K562 (cell line): ENCODE measurements around the gene RNF144A. TPM values are rescaled to one million over a fixed set of nuclear protein-coding genes. Genes with fewer than 3 reads are reported as not detected.
A peak's percentile ranks its signal among the peaks of the same experiment; 100 is the strongest.

ENCODE experiments used
- ATAC-seq: fragments of 200-7000 bp; cut with Tn5 transposase; 3 replicates; pipeline ENCODE4 v1.9.1; 2020; ENCODE audit warnings: moderate library complexity
- BruUV-seq: library from RNA; stranded (reverse); fragments of 400-500 nt; replicated peaks from 2 replicates; lab custom pipeline; 2021; lab: Mats Ljungman, UMichigan
- CTCF ChIA-PET: fragments of 300-600 bp; formaldehyde crosslinking; extraction: SDS; loops from one replicate; lab custom pipeline; 2021; ENCODE audit warnings: low intra/inter-chr PET ratio; lab: Yijun Ruan, JAX
- POLR2A ChIA-PET: fragments of 300-600, 350-650 bp; sonication (Branson Sonifier 250); formaldehyde crosslinking; extraction: SDS; loops from one replicate; lab custom pipeline; 2021; ENCODE audit warnings: antibody characterized with exemption, inconsistent platforms; lab: Yijun Ruan, JAX
- DNase-seq, 4 experiments: peaks; one replicate each; pipeline versions ENCODE4 v3.0.0 to v3.0.0-alpha.2; 2011 to 2018; ENCODE audit warnings: low spot score in 3 of 4, mixed read lengths in 3 of 4; ENCODE audit errors: extremely low read depth in 1 of 4
- FAIRE-seq: peaks from 2 replicates; lab custom pipeline; 2011; peaks lifted over from hg19 to GRCh38; lab: Jason Lieb, UNC
- H2AFZ ChIP-seq: 2 replicates; pipeline ENCODE4 v1.6.0; 2011; ENCODE audit warnings: low read depth, low read length, control low read depth, inconsistent platforms
- H3K27ac ChIP-seq: fragments of 200-600 bp; 3 replicates; pipeline ENCODE4 v1.8.0; 2011; ENCODE audit warnings: low read depth, mild to moderate bottlenecking, control low read depth, inconsistent platforms, low read length, moderate library complexity, mixed read lengths; ENCODE audit errors: extremely low read depth
- H3K27me3 ChIP-seq, 2 experiments: fragments of 300-600 bp in 1 of 2; 2 replicates in 1 of 2; 3 replicates in 1 of 2; pipeline versions ENCODE4 v1.6.0 to v1.8.0; 2011; ENCODE audit warnings: inconsistent platforms in 2 of 2, low read length in 2 of 2, mild to moderate bottlenecking in 1 of 2, mixed read lengths in 1 of 2, moderate library complexity in 1 of 2; ENCODE audit not compliant: control insufficient read depth in 2 of 2, insufficient read depth in 2 of 2
- H3K36me3 ChIP-seq: fragments of 300-600 bp; 3 replicates; pipeline ENCODE4 v1.8.0; 2011; ENCODE audit warnings: mild to moderate bottlenecking, low read length, inconsistent platforms; ENCODE audit not compliant: control insufficient read depth, insufficient read depth
- H3K4me1 ChIP-seq, 2 experiments: fragments of 200-600 bp in 1 of 2; replicated peaks in 1 of 2; 2 replicates in 1 of 2; 3 replicates in 1 of 2; pipeline versions ENCODE4 v1.5.1 to v1.8.0; 2011; ENCODE audit warnings: inconsistent platforms in 2 of 2, low read length in 2 of 2, mild to moderate bottlenecking in 1 of 2, mixed read lengths in 1 of 2, moderate library complexity in 1 of 2; ENCODE audit not compliant: control insufficient read depth in 2 of 2, insufficient read depth in 2 of 2
- H3K4me2 ChIP-seq: 2 replicates; pipeline ENCODE4 v1.6.1; 2011; ENCODE audit warnings: low read length, control low read depth, inconsistent platforms, mixed read lengths; ENCODE audit not compliant: insufficient read depth
- H3K4me3 ChIP-seq: fragments of 200-600 bp; sonication (generic), shearing (Covaris generic); 2 replicates; pipeline ENCODE4 v1.5.1; 2016; ENCODE audit warnings: control low read depth, inconsistent platforms
- H3K79me2 ChIP-seq: fragments of 200-600 bp; 3 replicates; pipeline ENCODE4 v1.8.0; 2011; ENCODE audit warnings: low read length, inconsistent platforms; ENCODE audit not compliant: control insufficient read depth, insufficient read depth
- H3K9ac ChIP-seq, 2 experiments: 2 replicates each; pipeline versions ENCODE4 v1.6.0 to v1.6.1; 2011; ENCODE audit warnings: low read depth in 2 of 2, low read length in 2 of 2, control low read depth in 1 of 2, inconsistent platforms in 1 of 2, mild to moderate bottlenecking in 1 of 2, mixed read lengths in 1 of 2; ENCODE audit not compliant: insufficient read depth in 1 of 2
- H3K9me1 ChIP-seq: one replicate; pipeline ENCODE4 v1.6.0; 2011; ENCODE audit warnings: inconsistent platforms, mild to moderate bottlenecking, low read length, moderate library complexity; ENCODE audit not compliant: control insufficient read depth, insufficient read depth
- H3K9me3 ChIP-seq: replicated peaks from 2 replicates; pipeline ENCODE4 v1.5.1; 2011; ENCODE audit warnings: low read depth, low read length, inconsistent platforms; ENCODE audit not compliant: control insufficient read depth, insufficient read depth
- H4K20me1 ChIP-seq: replicated peaks from 2 replicates; pipeline ENCODE4 v1.6.1; 2011; ENCODE audit warnings: low read length, inconsistent platforms, mixed read lengths; ENCODE audit not compliant: control insufficient read depth, insufficient read depth
- E2F5 ChIP-seq: sonication (generic); formaldehyde crosslinking; IDR thresholded peaks from 2 replicates; pipeline ENCODE4 v1.8.0; 2022; ENCODE audit warnings: mild to moderate bottlenecking, missing genetic modification reagents
- ERF ChIP-seq: fragments of 450-650 bp; formaldehyde crosslinking; IDR thresholded peaks from 2 replicates; pipeline ENCODE4 v1.4.0; 2020; ENCODE audit warnings: mild to moderate bottlenecking, mixed read lengths
- GATAD2A ChIP-seq: fragments of 450-650 bp; IDR thresholded peaks from 2 replicates; pipeline ENCODE4 v1.6.1; 2017
- HDAC1 ChIP-seq, 2 experiments: fragments of 450-650 bp; IDR thresholded peaks; 2 replicates each; pipeline ENCODE4 v1.6.1; 2016 to 2017; ENCODE audit warnings: inconsistent platforms in 1 of 2, mild to moderate bottlenecking in 1 of 2, moderate library complexity in 1 of 2
- IRF2 ChIP-seq: sonication (generic); formaldehyde crosslinking; IDR thresholded peaks from 2 replicates; pipeline ENCODE4 v1.8.1; 2022; ENCODE audit warnings: mild to moderate bottlenecking, missing genetic modification reagents
- MCM2 ChIP-seq: fragments of 450-650 bp; IDR thresholded peaks from 2 replicates; pipeline ENCODE4 v1.6.1; 2017; ENCODE audit warnings: low read depth, mild to moderate bottlenecking
- MECOM ChIP-seq: fragments of 250-450 bp; sonication (Bioruptor Pico); IDR thresholded peaks from 2 replicates; pipeline ENCODE4 v1.8.0; 2022; ENCODE audit warnings: inconsistent platforms
- MXD1 ChIP-seq: fragments of 250-450 bp; sonication (Bioruptor Pico); IDR thresholded peaks from 2 replicates; pipeline ENCODE4 v1.8.0; 2021; ENCODE audit warnings: borderline replicate concordance, mild to moderate bottlenecking, moderate library complexity; ENCODE audit not compliant: poor library complexity, severe bottlenecking
- NRF1 ChIP-seq, 2 experiments: fragments of 450-650 bp; IDR thresholded peaks in 1 of 2; conservative IDR thresholded peaks in 1 of 2; 2 replicates each; pipeline ENCODE4 v1.6.1; 2014; ENCODE audit warnings: mild to moderate bottlenecking in 2 of 2
- PCBP2 ChIP-seq: fragments of 200-400 bp; formaldehyde crosslinking; IDR thresholded peaks from 2 replicates; pipeline ENCODE4 v1.6.1; 2018; ENCODE audit warnings: low read length, low read depth, mild to moderate bottlenecking, moderate library complexity; ENCODE audit not compliant: poor library complexity, severe bottlenecking
- RAD21 ChIP-seq, 2 experiments: fragments of 250-450 bp in 1 of 2; fragments of 450-650 bp in 1 of 2; sonication (Bioruptor Pico) in 1 of 2; formaldehyde crosslinking in 1 of 2; IDR thresholded peaks in 1 of 2; conservative IDR thresholded peaks in 1 of 2; 2 replicates each; pipeline versions ENCODE4 v1.4.0 to v1.8.0; 2020 to 2022; ENCODE audit warnings: mild to moderate bottlenecking in 2 of 2, moderate library complexity in 1 of 2
- RBM14 ChIP-seq: fragments of 200-400 bp; formaldehyde crosslinking; IDR thresholded peaks from 2 replicates; pipeline ENCODE4 v1.6.1; 2018; ENCODE audit warnings: low read depth, mild to moderate bottlenecking, low read length, moderate library complexity, borderline replicate concordance; ENCODE audit not compliant: insufficient read depth
- SP1 ChIP-seq: sonication (generic); formaldehyde crosslinking; IDR thresholded peaks from 2 replicates; pipeline ENCODE4 v1.8.1; 2022; ENCODE audit warnings: mild to moderate bottlenecking, missing genetic modification reagents
- TEAD2 ChIP-seq: fragments of 450-650 bp; IDR thresholded peaks from 2 replicates; pipeline ENCODE4 v1.6.1; 2016; ENCODE audit warnings: missing genetic modification characterization, control low read depth, missing compliant biosample characterization
- USF2 ChIP-seq: sonication (generic); formaldehyde crosslinking; IDR thresholded peaks from 2 replicates; pipeline ENCODE4 v1.5.0; 2020; ENCODE audit warnings: missing genetic modification reagents
- ZBTB17 ChIP-seq: fragments of 450-650 bp; formaldehyde crosslinking; IDR thresholded peaks from 2 replicates; pipeline ENCODE4 v1.4.0; 2020; ENCODE audit warnings: mild to moderate bottlenecking
- ZNF668 ChIP-seq: fragments of 250-450 bp; sonication (Bioruptor Pico); IDR thresholded peaks from 2 replicates; pipeline ENCODE4 v1.8.0; 2022; ENCODE audit warnings: mild to moderate bottlenecking, inconsistent platforms
- WGBS: fragments of 100-300 bp; shearing (Covaris generic); methylation state at CpG from one replicate; pipeline ENCODE4 v1.1.6; 2016; ENCODE audit warnings: low coverage, mixed read lengths; ENCODE audit not compliant: insufficient coverage; ENCODE audit errors: missing lambda C conversion rate; 5-methylcytosine and 5-hydroxymethylcytosine counted together
- in situ Hi-C: fragments of 300-500 bp; cut with MboI; formaldehyde crosslinking; loops from 4 replicates; pipeline ENCODE4 v1.15.0; 2018; ENCODE audit warnings: inconsistent platforms, mixed read lengths
- intact Hi-C: fragments of 100-400 bp; cut with micrococcal nuclease; formaldehyde crosslinking; loops from 2 replicates; pipeline ENCODE4 v1.14.2; 2022
- polyA plus RNA-seq, 8 experiments: library from polyadenylated mRNA; depleted of rRNA in 4 of 8; stranded (reverse) in 5 of 8; unstranded in 3 of 8; fragments of >200 nt; fragmentation: Nextera tagmentation in 2 of 8; fragmentation: Illumina TruSeq in 1 of 8; extraction: Ambion mirVana in 2 of 8; extraction: Trizol in 1 of 8; gene quantifications; 2 replicates each; pipeline versions ENCODE4 v1.2.1 to v1.2.3, GENCODE V29; 2011 to 2014; ENCODE audit warnings: inconsistent platforms in 1 of 8, missing spikeins in 1 of 8
- total RNA-seq, 7 experiments: library from RNA; depleted of rRNA in 6 of 7; stranded (reverse); fragments of >200 nt in 6 of 7; fragmentation: Illumina TruSeq in 2 of 7; extraction: Trizol in 2 of 7; gene quantifications; 2 replicates each; pipeline versions ENCODE4 v1.2.1 to v1.2.3, GENCODE V29; 2011 to 2021; ENCODE audit warnings: low replicate concordance in 1 of 7

RNF144A gene
- total and polyA plus RNA-seq, 9 of the 15 experiments (the other 6 are each of a cell fraction or from before 2014, with no cell fraction given), result 0.96 to 11.3 (median 6.2) TPM

- in situ Hi-C loops (no loop called here), intact Hi-C loops (no loop called here)
- POLR2A ChIA-PET, result interaction anchor here (0.6 to 1.6 kb wide), 2 partner anchors 17 to 26 kb away, joined by 3 to 4 read pairs; no protein-coding TSS in a partner anchor
Observed at GRCh38 chr2:7029291-7030059, 112.3 kb downstream of the RNF144A start.

GRCh38 chr2:7030810-7031209 is 113.6 kb downstream of the RNF144A start:
- H3K4me3 ChIP-seq, result no peak overlapping the region
- no peak overlapping the region for H3K9ac ChIP-seq
- no peak overlapping the region for H3K27ac ChIP-seq
- H3K9me3 ChIP-seq, result no peaks in the 10 kb centered on the region
- in situ Hi-C loops (no loop called here), intact Hi-C loops (no loop called here)
- no peak overlapping the region for H2AFZ ChIP-seq
- no peak overlapping the region for H3K4me2 ChIP-seq
- ATAC-seq, result no peak
- POLR2A ChIA-PET, result interaction anchor here (0.9 kb wide), 1 partner anchor 111 kb away, joined by 3 read pairs; no protein-coding TSS in a partner anchor
- BruUV-seq, result no TSS peak
- WGBS, result 86% methylated on average over 11 of the region's 11 CpGs
- FAIRE-seq, result no peak
- H4K20me1 ChIP-seq, result no peaks in the 10 kb centered on the region
- H3K36me3 ChIP-seq, result no peaks in the 10 kb centered on the region
- no peaks in the 10 kb centered on the region for H3K27me3 ChIP-seq
- CTCF ChIA-PET, result no interaction called here
- no peaks in the 10 kb centered on the region for H3K9me1 ChIP-seq
- DNase-seq, result no peak
- peaks cover 0 to 3% of the 10 kb centered on the region in 2 experiments; a peak in 2 of 5 replicates for H3K4me1 ChIP-seq
- H3K79me2 ChIP-seq, result no peaks in the 10 kb centered on the region
- no peak for TF ChIP-seq RBM14
- TF ChIP-seq SP1 (CRISPR knock-in tag), result no peak
- TF ChIP-seq USF2 (CRISPR knock-in tag), result no peak
- TF ChIP-seq E2F5 (CRISPR knock-in tag), result no peak
- TF ChIP-seq ERF (CRISPR knock-in tag), result no peak
- no peak for TF ChIP-seq MXD1 (CRISPR knock-in tag)
- no peak for TF ChIP-seq MECOM (CRISPR knock-in tag)
- no peak for TF ChIP-seq NRF1 (conservative IDR thresholded peaks at IDR 0.05 in 1 of 2, IDR thresholded peaks at IDR 0.05 in 1 of 2)
- TF ChIP-seq MCM2, result no peak

More at GRCh38 chr2:7029291-7030059, 112.3 kb downstream of the RNF144A start:
- Histone ChIP-seq H2AFZ (no peak overlapping the region), H3K4me3 (no peak overlapping the region), H3K4me1 (peaks cover 0 to 3% of the 10 kb centered on the region in 2 experiments; a peak in 2 of 5 replicates), H4K20me1 (no peaks in the 10 kb centered on the region), H3K27ac (no peak overlapping the region), H3K4me2 (no peak overlapping the region), H3K79me2 (no peaks in the 10 kb centered on the region), H3K36me3 (peaks cover 2% of the 10 kb centered on the region; the same call in 2 of the 3 replicates), H3K9me1 (no peaks in the 10 kb centered on the region), H3K9ac (peak overlapping the region in 1 of 2 experiments; percentile 9; a peak in 1 of 4 replicates), H3K27me3 (no peaks in the 10 kb centered on the region), H3K9me3 (no peaks in the 10 kb centered on the region)
- no peak for TF ChIP-seq IRF2 (CRISPR knock-in tag)
- no peak for TF ChIP-seq GATAD2A
- no peak for TF ChIP-seq PCBP2
- TF ChIP-seq ZNF668 (CRISPR knock-in tag), result no peak
- TF ChIP-seq HDAC1 (IDR thresholded peaks at IDR 0.05), result no peak
- 0 out of 4 replicates have a peak, but pooled peaks of 1 of the 2 experiments have one; percentile 17 for TF ChIP-seq RAD21 (CRISPR knock-in tag; conservative IDR thresholded peaks at IDR 0.05 in 1 of 2, IDR thresholded peaks at IDR 0.05 in 1 of 2)
- TF ChIP-seq ZBTB17 (CRISPR knock-in tag), result no peak
- TF ChIP-seq TEAD2, result no peak
- no TSS peak for BruUV-seq
- CTCF ChIA-PET, result no interaction called here
- ATAC-seq (peak; percentile 66), DNase-seq (no peak), FAIRE-seq (no peak)
- 65% methylated on average over 13 of the region's 13 CpGs for WGBS
